OCI-LY7 (cell line): Measurements from ENCODE around the gene SPOCK1. TPM values are rescaled to one million over a fixed set of nuclear protein-coding genes. Genes with fewer than 3 reads are reported as not detected.

Experiments
- BruUV-seq: library from RNA; stranded (reverse); fragments of 400-500 nt; replicated peaks from 2 replicates; lab custom pipeline; 2021; lab: Mats Ljungman, UMichigan
- CTCF ChIA-PET: fragments of 300-600 bp; sonication (Branson Sonifier 250); formaldehyde crosslinking; loops from one replicate; lab custom pipeline; 2022; ENCODE audit warnings: antibody characterized with exemption; ENCODE audit not compliant: unreplicated experiment; lab: Charles Lee
- POLR2A ChIA-PET: fragments of 300-600 bp; sonication (Branson Sonifier 250); formaldehyde crosslinking; loops from one replicate; lab custom pipeline; 2022; ENCODE audit warnings: antibody characterized with exemption; lab: Charles Lee
- DNase-seq: peaks from one replicate; pipeline ENCODE4 v3.0.0-alpha.2; 2015; ENCODE audit warnings: low spot score
- H2AFZ ChIP-seq: fragments of 200-600 bp; sonication (generic), shearing (Covaris generic); 2 replicates; pipeline ENCODE4 v1.6.1; 2014; ENCODE audit warnings: mild to moderate bottlenecking, antibody characterized with exemption, low read length, moderate library complexity
- H3K27ac ChIP-seq: fragments of 200-600 bp; sonication (generic); 2 replicates; pipeline ENCODE4 v1.5.1; 2014; ENCODE audit warnings: mixed run types, low read depth, mild to moderate bottlenecking, moderate library complexity, low read length, inconsistent platforms; ENCODE audit not compliant: poor library complexity, severe bottlenecking
- H3K36me3 ChIP-seq: fragments of 200-600 bp; sonication (generic); 2 replicates; pipeline ENCODE4 v1.6.1; 2014; ENCODE audit warnings: mild to moderate bottlenecking, antibody characterized with exemption, low read length, moderate library complexity, mixed read lengths; ENCODE audit not compliant: insufficient read depth
- H3K4me1 ChIP-seq: fragments of 200-600 bp; sonication (generic); 2 replicates; pipeline ENCODE4 v1.5.1; 2014; ENCODE audit warnings: mild to moderate bottlenecking, low read length; ENCODE audit not compliant: insufficient read depth, poor library complexity, severe bottlenecking
- H3K4me2 ChIP-seq: fragments of 200-600 bp; sonication (generic); 2 replicates; pipeline ENCODE4 v1.6.1; 2014; ENCODE audit warnings: mild to moderate bottlenecking, low read length
- H3K4me3 ChIP-seq: fragments of 200-600 bp; sonication (generic); 2 replicates; pipeline ENCODE4 v1.5.1; 2014; ENCODE audit warnings: mild to moderate bottlenecking, low read depth, low read length; ENCODE audit not compliant: poor library complexity, severe bottlenecking
- H3K79me2 ChIP-seq: fragments of 200-600 bp; sonication (generic); 2 replicates; pipeline ENCODE4 v1.6.1; 2016; ENCODE audit warnings: low read depth, mild to moderate bottlenecking, low read length, moderate library complexity, mixed read lengths; ENCODE audit not compliant: insufficient read depth
- H3K9me2 ChIP-seq: fragments of 200-600 bp; sonication (generic); 2 replicates; pipeline ENCODE4 v1.6.1; 2016; ENCODE audit warnings: mild to moderate bottlenecking, low read length, mixed read lengths; ENCODE audit not compliant: insufficient read depth
- H3K9me3 ChIP-seq: fragments of 200-600 bp; sonication (generic); 2 replicates; pipeline ENCODE4 v1.6.1; 2014; ENCODE audit warnings: mild to moderate bottlenecking, mixed run types, low read length, mixed read lengths
- H4K20me1 ChIP-seq: fragments of 200-600 bp; sonication (generic); 2 replicates; pipeline ENCODE4 v1.6.1; 2014; ENCODE audit warnings: mild to moderate bottlenecking, antibody characterized with exemption, low read length, moderate library complexity, mixed read lengths; ENCODE audit not compliant: insufficient read depth
- EZH2phosphoT487 ChIP-seq: fragments of 200-600 bp; sonication (generic); IDR thresholded peaks from 2 replicates; pipeline ENCODE4 v1.6.1; 2018; ENCODE audit warnings: low read depth, borderline replicate concordance, mild to moderate bottlenecking, mixed run types, antibody characterized with exemption, low read length, moderate library complexity, mixed read lengths
- intact Hi-C: fragments of 100-400 bp; cut with micrococcal nuclease; formaldehyde crosslinking; loops from one replicate; pipeline ENCODE4 v1.10.0; 2022; ENCODE audit not compliant: unreplicated experiment
- total RNA-seq, 2 experiments: library from RNA; depleted of rRNA in 1 of 2; stranded (reverse); fragments of >200 nt in 1 of 2; shearing (Covaris generic) in 1 of 2; gene quantifications; 2 replicates each; pipeline ENCODE4 v1.2.3, GENCODE V29; 2014 to 2022
- TF ChIP-seq, protein P1 (sequence below): fragments of 200-600 bp; sonication (generic); conservative IDR thresholded peaks from 2 replicates; pipeline ENCODE4 v1.5.1; 2014; ENCODE audit warnings: mild to moderate bottlenecking, antibody characterized with exemption, low read length, moderate library complexity, mixed read lengths

Gene SPOCK1
- total RNA-seq, 2 experiments from 2014 or later = 0.29 to 1.5 TPM

DNA sequence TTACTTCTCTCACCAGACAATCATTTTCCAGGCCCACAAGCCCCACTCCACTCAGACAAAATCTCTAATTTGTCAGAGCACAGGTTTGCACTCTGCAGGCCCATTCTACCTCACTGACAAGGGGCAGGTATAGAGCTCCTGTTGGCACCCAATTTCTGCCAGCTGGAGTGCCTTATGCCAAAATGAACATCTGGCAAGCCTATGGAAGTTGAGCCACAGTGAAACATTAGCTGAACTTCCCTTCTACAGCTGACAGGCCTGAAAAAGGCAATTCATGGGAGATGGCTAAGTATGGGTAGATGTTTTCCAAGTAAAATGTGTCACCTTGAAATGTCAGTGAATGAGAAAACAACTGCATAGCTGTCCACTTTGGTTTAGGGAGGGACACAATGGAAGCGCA lies 87.0 kb downstream of the SPOCK1 start:
- ChIA-PET POLR2A (no interaction called here), CTCF (no interaction called here)
- H2AFZ ChIP-seq = no peak overlapping the region
- no peaks in the 10 kb centered on the region for H3K4me1 ChIP-seq
- H3K4me2 ChIP-seq = no peak overlapping the region
- no TSS peak for BruUV-seq
- no peaks in the 10 kb centered on the region for H3K9me3 ChIP-seq
- H3K9me2 ChIP-seq = no peaks in the 10 kb centered on the region
- intact Hi-C loops = no loop called here
- TF ChIP-seq, protein P1, sequence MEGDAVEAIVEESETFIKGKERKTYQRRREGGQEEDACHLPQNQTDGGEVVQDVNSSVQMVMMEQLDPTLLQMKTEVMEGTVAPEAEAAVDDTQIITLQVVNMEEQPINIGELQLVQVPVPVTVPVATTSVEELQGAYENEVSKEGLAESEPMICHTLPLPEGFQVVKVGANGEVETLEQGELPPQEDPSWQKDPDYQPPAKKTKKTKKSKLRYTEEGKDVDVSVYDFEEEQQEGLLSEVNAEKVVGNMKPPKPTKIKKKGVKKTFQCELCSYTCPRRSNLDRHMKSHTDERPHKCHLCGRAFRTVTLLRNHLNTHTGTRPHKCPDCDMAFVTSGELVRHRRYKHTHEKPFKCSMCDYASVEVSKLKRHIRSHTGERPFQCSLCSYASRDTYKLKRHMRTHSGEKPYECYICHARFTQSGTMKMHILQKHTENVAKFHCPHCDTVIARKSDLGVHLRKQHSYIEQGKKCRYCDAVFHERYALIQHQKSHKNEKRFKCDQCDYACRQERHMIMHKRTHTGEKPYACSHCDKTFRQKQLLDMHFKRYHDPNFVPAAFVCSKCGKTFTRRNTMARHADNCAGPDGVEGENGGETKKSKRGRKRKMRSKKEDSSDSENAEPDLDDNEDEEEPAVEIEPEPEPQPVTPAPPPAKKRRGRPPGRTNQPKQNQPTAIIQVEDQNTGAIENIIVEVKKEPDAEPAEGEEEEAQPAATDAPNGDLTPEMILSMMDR = no peak
- H3K27ac ChIP-seq = no peak overlapping the region
- H3K79me2 ChIP-seq = no peaks in the 10 kb centered on the region
- no peaks in the 10 kb centered on the region for H4K20me1 ChIP-seq
- no peaks in the 10 kb centered on the region for H3K36me3 ChIP-seq
- DNase-seq = no peak
- no peak overlapping the region for H3K4me3 ChIP-seq

DNA sequence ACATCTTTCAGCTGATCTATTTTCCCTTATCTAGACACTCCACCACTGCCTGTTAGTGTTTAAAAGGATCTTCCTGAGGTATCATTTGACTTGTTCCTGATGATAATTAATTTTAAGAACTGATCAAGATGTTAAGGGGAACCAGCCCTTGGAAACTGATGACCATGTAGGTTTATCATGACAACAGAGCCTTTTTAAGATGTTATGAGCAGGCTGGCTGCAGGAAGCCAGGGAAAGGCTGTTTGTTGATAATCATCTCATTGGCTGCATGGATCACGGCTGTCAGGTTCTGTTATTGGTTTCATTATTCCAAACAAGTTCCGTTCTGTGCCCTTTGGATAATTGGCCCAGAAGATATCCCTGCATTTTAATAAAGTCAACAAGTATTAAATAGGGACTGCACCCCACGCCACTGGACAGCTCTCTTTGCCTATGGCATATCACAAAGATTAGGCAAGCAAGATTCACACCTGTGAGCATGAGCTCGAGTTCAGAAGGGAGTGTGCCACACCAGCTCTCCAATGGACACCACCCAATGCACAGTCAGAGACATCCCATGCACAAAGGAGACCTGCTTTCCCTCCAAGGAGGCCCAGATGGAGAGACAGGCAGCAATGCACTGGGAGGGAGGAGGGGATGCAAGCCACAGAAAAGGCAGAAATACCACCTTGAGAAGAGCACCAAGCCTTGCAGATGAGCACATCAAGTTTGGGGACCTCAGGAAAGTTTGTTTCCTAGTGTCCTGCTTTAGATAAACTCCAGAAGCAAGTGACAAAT lies 88.7 kb downstream of the SPOCK1 start:
- ChIA-PET POLR2A (interaction anchor here (0.5 kb wide), 1 partner anchor 521 kb away, joined by 3 read pairs; no protein-coding TSS in a partner anchor), CTCF (no interaction called here)
- Histone ChIP-seq H3K4me2 (no peak overlapping the region), H4K20me1 (no peaks in the 10 kb centered on the region), H3K79me2 (no peaks in the 10 kb centered on the region), H3K9me2 (no peaks in the 10 kb centered on the region), H3K36me3 (no peaks in the 10 kb centered on the region), H3K9me3 (no peaks in the 10 kb centered on the region), H3K4me1 (no peaks in the 10 kb centered on the region), H3K27ac (no peak overlapping the region), H2AFZ (no peak overlapping the region), H3K4me3 (no peak overlapping the region)
- no peak for TF ChIP-seq EZH2phosphoT487
- TF ChIP-seq, protein P1 = no peak
- DNase-seq = no peak
- no TSS peak for BruUV-seq
- intact Hi-C loops = no loop called here

DNA sequence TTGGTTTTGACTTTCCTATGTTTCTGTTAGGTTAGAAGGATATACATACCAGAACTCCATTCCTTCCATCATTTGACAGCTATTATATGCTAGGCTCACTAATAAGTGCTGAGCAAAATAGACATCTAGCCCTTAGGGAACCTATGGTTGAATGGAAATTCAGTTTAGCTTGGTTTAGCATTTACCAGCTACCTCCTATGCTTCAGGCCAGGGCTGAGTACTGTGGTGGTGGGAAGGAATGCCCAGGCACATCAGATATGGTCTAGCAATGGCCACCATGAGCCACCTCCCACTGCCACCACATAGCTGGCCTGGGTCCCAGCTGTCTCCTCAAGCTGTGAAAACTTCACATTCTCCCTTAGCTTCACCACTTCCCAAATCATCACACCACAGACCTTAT lies 89.4 kb downstream of the SPOCK1 start:
- no peaks in the 10 kb centered on the region for H4K20me1 ChIP-seq
- no TSS peak for BruUV-seq
- H3K4me1 ChIP-seq = no peaks in the 10 kb centered on the region
- no peak for TF ChIP-seq EZH2phosphoT487
- TF ChIP-seq, protein P1 = no peak
- no peak overlapping the region for H2AFZ ChIP-seq
- no peak overlapping the region for H3K4me2 ChIP-seq
- H3K9me3 ChIP-seq = no peaks in the 10 kb centered on the region
- no peaks in the 10 kb centered on the region for H3K9me2 ChIP-seq
- no peaks in the 10 kb centered on the region for H3K36me3 ChIP-seq
- no peak overlapping the region for H3K27ac ChIP-seq
- ChIA-PET CTCF (no interaction called here), POLR2A (interaction anchor here (0.5 kb wide), 1 partner anchor 520 kb away, joined by 3 read pairs; no protein-coding TSS in a partner anchor)
- intact Hi-C loops = no loop called here
- no peak for DNase-seq
- H3K4me3 ChIP-seq = no peak overlapping the region
- H3K79me2 ChIP-seq = no peaks in the 10 kb centered on the region
